Right lobe of liver (tissue), 4 donors: ENCODE measurements around the gene ELMO1.

Experiments used
- POLR2A ChIP-seq: fragments of 450-650 bp; IDR thresholded peaks from one replicate; pipeline ENCODE4 v1.6.1; 2017; ENCODE audit warnings: antibody characterized with exemption, mild to moderate bottlenecking
- TF ChIP-seq, protein P1 (sequence below), 4 donors: fragments of 200-600 bp in 3 of 4; fragments of 450-650 bp in 1 of 4; IDR thresholded peaks; one replicate each; pipeline versions ENCODE4 v1.5.1 to v1.8.0; 2016 to 2022; ENCODE audit warnings: antibody characterized with exemption in 4 of 4, mild to moderate bottlenecking in 2 of 4
- donor health status: DM: no; HTN: no; CAD: no.
- donor health status: DM: no; HTN: no; CAD: no.
- donor health status: DM: no; HTN: yes; CAD: no.

DNA sequence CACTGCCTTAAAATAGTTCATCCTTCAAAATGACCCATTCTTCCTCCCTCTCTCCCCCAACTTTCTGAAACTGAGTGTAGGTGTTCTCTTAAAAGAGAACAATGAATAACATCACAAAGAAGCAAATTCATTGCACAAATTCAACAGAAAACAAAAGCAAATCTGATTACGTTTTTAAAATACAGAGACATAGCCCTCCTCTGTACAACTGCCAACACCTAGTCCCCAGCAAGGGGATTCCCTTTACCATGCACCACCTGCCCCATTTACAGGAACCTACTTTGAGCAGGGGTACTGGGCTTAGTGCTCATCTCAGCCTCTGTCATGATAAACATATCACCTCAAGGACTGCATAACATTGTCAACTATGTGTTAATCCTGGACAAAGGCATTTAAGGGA lies 421.6 kb downstream of the ELMO1 start:
- no peak for TF ChIP-seq POLR2A
- TF ChIP-seq, protein P1, sequence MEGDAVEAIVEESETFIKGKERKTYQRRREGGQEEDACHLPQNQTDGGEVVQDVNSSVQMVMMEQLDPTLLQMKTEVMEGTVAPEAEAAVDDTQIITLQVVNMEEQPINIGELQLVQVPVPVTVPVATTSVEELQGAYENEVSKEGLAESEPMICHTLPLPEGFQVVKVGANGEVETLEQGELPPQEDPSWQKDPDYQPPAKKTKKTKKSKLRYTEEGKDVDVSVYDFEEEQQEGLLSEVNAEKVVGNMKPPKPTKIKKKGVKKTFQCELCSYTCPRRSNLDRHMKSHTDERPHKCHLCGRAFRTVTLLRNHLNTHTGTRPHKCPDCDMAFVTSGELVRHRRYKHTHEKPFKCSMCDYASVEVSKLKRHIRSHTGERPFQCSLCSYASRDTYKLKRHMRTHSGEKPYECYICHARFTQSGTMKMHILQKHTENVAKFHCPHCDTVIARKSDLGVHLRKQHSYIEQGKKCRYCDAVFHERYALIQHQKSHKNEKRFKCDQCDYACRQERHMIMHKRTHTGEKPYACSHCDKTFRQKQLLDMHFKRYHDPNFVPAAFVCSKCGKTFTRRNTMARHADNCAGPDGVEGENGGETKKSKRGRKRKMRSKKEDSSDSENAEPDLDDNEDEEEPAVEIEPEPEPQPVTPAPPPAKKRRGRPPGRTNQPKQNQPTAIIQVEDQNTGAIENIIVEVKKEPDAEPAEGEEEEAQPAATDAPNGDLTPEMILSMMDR (IDR thresholded peaks at IDR 0.05): no peak
